ENCODE measurements around the gene FBXO36. TPM values are rescaled to one million over a fixed set of nuclear protein-coding genes. Genes with fewer than 3 reads are reported as not detected.
"Not testable (repeated sequence)": the region's sequence is repeated elsewhere in the genome, so short reads cannot be mapped to it uniquely, and the experiment has no call there.

The FBXO36 gene
- total RNA-seq, 1 donor from 2014 or later, result 0.77 TPM

DNA sequence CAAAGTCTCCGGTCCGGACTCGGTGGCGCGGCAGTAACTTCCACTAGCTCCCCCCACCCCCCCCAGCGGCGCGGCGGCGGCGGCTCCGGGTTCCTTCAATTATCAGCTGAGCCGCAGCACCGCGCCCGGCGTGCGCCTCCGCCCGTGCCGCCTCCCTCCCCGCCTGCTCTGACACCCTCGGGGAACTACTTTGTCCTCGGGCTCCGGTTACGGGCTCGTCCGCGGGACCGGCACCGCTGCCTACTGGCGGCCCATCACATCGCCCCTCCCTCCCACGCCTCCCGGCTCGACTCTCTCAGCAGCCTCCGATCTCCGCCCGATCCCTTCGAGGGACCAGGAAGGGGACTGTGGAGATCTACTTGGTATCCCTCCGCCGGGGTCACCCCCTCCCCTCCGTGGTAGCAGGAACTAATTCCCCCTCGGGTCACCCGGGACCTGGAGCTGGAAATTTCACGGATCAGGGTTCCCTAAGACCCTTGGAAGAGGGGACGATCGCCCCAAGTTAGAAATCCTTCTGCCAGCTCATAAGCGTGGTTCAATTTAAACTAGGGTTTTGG, 333 bp upstream of the FBXO36 start, which contains the start of gene TRIP12:
Gene TRIP12, minus strand, starts transcription at position 118 of the 557 bp plus-strand sequence. CDS start 41,930 bp downstream, outside the sequence.
- peaks cover 34% of the 10 kb centered on the region for H3K36me3 Mint-ChIP-seq (ENCODE audit: low read depth)
- H3K4me3 Mint-ChIP-seq, result peak within 1 kb of the TSS; percentile 100
- intact Hi-C loops (cut with micrococcal nuclease), result loop anchor here (1.0 to 10.0 kb wide), 4 partner anchors 12 to 493 kb away; partner anchors contain the start of gene SP100
- peak within 1 kb of the TSS; percentile 99 for H3K27ac Mint-ChIP-seq
- H3K4me1 Mint-ChIP-seq, result peaks cover 31% of the 10 kb centered on the region
- DNase-seq, result peak; percentile 96
- no peaks in the 10 kb centered on the region for H3K27me3 Mint-ChIP-seq
- H3K9me3 Mint-ChIP-seq, result no peaks in the 10 kb centered on the region

DNA sequence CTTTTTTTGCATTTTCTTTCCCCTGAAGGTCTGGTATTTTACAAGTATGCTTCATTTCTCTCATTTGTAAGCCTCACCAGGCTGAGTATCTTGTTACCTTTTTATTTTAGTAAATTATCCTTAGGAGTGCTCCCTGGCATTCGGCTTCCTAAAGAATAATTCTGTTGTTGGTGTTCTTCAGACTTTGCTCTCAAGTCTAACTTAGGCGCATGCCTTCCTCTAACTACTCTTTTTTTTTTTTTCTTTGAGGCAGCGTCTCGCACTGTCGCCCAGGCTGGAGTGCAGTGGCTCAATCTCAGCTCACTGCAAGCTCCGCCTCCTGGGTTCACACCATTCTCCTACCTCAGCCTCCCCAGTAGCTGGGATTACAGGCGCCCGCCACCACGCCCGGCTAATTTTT, 2.2 kb downstream of the FBXO36 start:
- intact Hi-C loops (cut with micrococcal nuclease), result loop anchor here (5.0 to 10.0 kb wide), 2 partner anchors 142 to 490 kb away; partner anchors contain the start of gene SP100
- DNase-seq, H3K9me3 Mint-ChIP-seq, H3K4me3 Mint-ChIP-seq, H3K27me3 Mint-ChIP-seq, H3K27ac Mint-ChIP-seq: not testable (repeated sequence)
- peaks cover 17% of the 10 kb centered on the region for H3K36me3 Mint-ChIP-seq (ENCODE audit: low read depth)
- H3K4me1 Mint-ChIP-seq, result peaks cover 32% of the 10 kb centered on the region

DNA sequence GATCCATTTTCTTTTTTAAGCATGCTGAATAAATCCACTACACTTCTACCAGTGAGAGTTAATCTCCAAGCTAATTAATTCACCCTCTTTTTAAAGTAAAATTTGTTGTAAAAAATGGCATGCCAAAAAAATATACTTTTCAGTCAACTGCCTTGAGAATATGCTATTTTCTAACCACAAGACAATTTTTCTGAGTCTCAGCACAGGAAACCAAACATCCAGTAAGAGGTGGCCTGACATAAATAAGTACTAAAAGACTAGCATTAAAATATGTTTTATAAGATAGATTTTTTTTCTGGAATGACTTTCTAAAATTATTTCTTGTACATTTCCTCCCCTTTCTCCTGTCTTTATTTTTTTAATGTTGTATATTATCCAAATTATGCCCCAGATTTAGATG, 2.9 kb downstream of the FBXO36 start:
- intact Hi-C loops (cut with micrococcal nuclease), result loop anchor here (10.0 kb wide), 1 partner anchor 490 kb away; the partner anchor contains the start of gene SP100
- no peak for DNase-seq
- peaks cover 26% of the 10 kb centered on the region for H3K4me1 Mint-ChIP-seq
- peaks cover 10% of the 10 kb centered on the region for H3K36me3 Mint-ChIP-seq (ENCODE audit: low read depth)
- no peak overlapping the region for H3K4me3 Mint-ChIP-seq
- H3K9me3 Mint-ChIP-seq, result no peaks in the 10 kb centered on the region
- no peak overlapping the region for H3K27ac Mint-ChIP-seq
- H3K27me3 Mint-ChIP-seq, result no peaks in the 10 kb centered on the region

DNA sequence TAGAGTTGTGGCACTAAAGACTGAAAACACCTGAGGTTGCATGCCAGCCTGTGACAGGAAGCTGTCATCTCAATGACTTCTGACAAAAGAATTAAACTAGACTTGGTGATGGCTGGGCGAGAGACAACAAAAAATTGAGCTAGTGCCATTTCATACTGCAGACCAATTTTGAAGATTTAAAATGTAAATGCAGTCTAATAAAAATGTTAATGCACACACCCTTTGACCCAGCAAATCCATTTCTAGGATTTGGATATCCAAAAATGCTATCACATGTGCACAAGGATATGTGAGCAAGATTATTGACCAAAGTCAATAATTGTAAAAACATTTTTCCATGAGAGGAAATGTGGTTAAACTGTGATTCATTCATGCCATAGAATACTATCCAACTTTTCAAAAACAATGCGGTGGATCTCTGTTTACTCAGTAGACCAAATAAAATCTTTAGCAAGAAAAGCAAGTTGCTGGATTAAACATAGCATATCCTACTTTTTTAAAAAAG, 5.6 kb downstream of the FBXO36 start:
- intact Hi-C loops (cut with micrococcal nuclease), result loop anchor here (10.0 kb wide), 1 partner anchor 487 kb away; the partner anchor contains the start of gene SP100
- H3K9me3 Mint-ChIP-seq, result no peaks in the 10 kb centered on the region
- no peak overlapping the region for H3K4me3 Mint-ChIP-seq
- no peak overlapping the region for H3K27ac Mint-ChIP-seq
- H3K36me3 Mint-ChIP-seq (ENCODE audit: low read depth), result no peaks in the 10 kb centered on the region
- H3K27me3 Mint-ChIP-seq, result no peaks in the 10 kb centered on the region
- DNase-seq, result no peak
- H3K4me1 Mint-ChIP-seq, result peaks cover 14% of the 10 kb centered on the region

DNA sequence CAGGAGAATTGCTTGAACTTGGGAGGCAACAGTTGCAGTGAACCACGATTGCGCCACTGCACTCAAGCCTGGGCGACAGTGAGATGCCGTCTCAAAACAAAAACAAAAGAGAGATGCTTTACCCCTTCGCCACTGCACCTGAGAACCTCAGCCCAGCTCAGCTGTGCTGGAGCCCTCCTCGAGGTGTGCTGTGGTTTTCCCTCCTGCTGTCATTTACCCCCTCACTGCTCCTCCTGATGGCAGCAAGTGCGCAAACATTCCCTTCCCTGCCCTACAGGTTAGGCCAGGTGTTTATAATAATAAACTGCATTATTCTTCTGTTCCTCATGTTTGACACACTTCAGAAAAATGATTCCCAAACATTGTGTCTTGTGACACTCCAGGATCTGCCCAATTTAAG, 8.4 kb downstream of the FBXO36 start:
- peaks cover 9% of the 10 kb centered on the region for H3K4me1 Mint-ChIP-seq
- no peaks in the 10 kb centered on the region for H3K9me3 Mint-ChIP-seq
- H3K36me3 Mint-ChIP-seq (ENCODE audit: low read depth), result no peaks in the 10 kb centered on the region
- intact Hi-C loops (cut with micrococcal nuclease), result no loop called here
- no peak overlapping the region for H3K27ac Mint-ChIP-seq
- no peak overlapping the region for H3K4me3 Mint-ChIP-seq
- H3K27me3 Mint-ChIP-seq, result no peaks in the 10 kb centered on the region
- DNase-seq, result no peak

DNA sequence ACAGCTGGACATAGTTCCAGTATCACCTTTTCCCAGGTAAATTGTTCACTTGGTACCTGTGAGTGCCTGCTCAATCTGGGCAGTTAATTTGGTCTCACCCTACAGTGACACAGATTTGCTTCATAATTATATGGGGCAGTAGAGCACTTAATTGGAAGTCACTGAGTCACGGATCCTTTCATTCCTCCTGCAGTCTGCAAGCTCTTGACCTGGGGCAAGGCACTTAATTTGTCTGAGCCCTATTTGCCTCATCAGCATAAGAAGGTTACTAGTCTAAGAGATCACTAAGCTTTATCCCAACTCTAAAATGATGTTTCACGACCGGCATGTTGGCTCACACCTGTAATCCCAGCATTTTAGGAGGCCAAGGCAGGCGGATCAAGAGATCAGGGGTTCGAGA, 8.9 kb downstream of the FBXO36 start:
- DNase-seq, result no peak
- Mint-ChIP-seq H3K36me3 (ENCODE audit: low read depth) (no peaks in the 10 kb centered on the region), H3K4me3 (no peak overlapping the region), H3K27me3 (no peaks in the 10 kb centered on the region), H3K9me3 (peaks cover 3% of the 10 kb centered on the region), H3K27ac (no peak overlapping the region), H3K4me1 (peaks cover 9% of the 10 kb centered on the region)
- intact Hi-C loops (cut with micrococcal nuclease), result no loop called here

DNA sequence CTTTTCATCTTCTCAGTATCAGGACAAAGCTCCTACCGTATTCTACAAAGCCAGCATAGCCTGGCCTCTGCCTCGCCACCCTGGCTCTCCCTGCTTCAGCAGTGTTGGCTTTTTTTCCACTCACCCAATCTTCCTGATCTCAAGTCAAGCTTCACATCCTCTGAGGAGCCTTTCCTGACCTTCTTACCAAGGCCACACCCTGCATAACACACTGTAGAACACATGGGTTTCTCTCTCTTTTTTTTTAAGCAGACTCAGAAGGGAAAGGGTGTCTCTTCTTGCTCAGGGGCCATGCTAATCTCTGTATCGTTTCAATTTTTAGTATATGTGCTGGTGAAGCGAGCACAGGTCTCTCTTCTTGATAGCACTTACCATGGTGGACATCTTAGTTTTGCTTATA, 15.2 kb downstream of the FBXO36 start:
- no peaks in the 10 kb centered on the region for H3K4me1 Mint-ChIP-seq
- H3K4me3 Mint-ChIP-seq, result no peak overlapping the region
- no peak overlapping the region for H3K27ac Mint-ChIP-seq
- intact Hi-C loops (cut with micrococcal nuclease), result no loop called here
- DNase-seq, result no peak
- no peaks in the 10 kb centered on the region for H3K36me3 Mint-ChIP-seq (ENCODE audit: low read depth)
- H3K9me3 Mint-ChIP-seq, result peaks cover 3% of the 10 kb centered on the region
- no peaks in the 10 kb centered on the region for H3K27me3 Mint-ChIP-seq

DNA sequence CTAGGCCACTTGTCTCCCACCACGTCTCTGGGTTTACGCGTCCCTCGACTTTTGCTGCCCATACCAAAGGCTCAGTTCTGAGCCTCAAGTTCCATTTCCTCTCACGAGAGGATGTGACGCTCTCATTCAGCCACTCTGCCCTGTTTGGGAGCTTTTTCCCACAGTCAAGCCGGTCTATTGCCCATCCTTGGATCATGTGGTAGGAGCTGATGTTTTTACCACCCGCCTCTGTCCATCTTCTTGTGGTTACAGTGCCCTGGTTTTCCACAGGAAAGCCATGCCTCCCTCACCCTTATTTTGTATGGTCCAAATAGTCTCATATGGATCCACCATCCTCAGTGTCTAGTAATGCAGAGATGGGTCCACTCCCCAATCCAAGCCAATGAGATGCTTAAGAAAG, 20.4 kb downstream of the FBXO36 start:
- peaks cover 10% of the 10 kb centered on the region for H3K4me1 Mint-ChIP-seq
- no peaks in the 10 kb centered on the region for H3K9me3 Mint-ChIP-seq
- no peaks in the 10 kb centered on the region for H3K27me3 Mint-ChIP-seq
- no peak overlapping the region for H3K4me3 Mint-ChIP-seq
- no peaks in the 10 kb centered on the region for H3K36me3 Mint-ChIP-seq (ENCODE audit: low read depth)
- intact Hi-C loops (cut with micrococcal nuclease), result no loop called here
- no peak for DNase-seq
- no peak overlapping the region for H3K27ac Mint-ChIP-seq

DNA sequence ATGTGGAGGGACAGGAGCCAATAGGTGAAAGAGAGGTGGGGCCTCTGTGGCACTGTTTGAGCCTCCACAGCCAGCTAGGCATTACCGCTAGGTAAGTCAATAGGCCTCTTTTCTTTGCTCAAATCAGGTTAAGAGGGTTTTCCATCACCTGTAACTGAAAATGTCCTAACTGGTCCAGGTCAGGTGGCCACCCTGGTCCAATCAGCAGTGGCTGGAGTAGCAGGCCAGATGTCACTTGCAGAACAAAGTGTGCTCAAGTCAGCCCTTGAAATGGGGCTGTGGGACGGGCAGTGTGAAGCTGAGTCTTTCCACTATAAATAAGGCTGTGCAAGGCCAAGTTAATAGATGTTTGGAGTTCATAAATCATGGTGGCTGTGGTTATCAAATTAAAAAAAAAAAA, 20.9 kb downstream of the FBXO36 start:
- intact Hi-C loops (cut with micrococcal nuclease), result no loop called here
- no peaks in the 10 kb centered on the region for H3K27me3 Mint-ChIP-seq
- peaks cover 12% of the 10 kb centered on the region for H3K4me1 Mint-ChIP-seq
- H3K4me3 Mint-ChIP-seq, result no peak overlapping the region
- H3K9me3 Mint-ChIP-seq, result no peaks in the 10 kb centered on the region
- no peak for DNase-seq
- H3K36me3 Mint-ChIP-seq (ENCODE audit: low read depth), result no peaks in the 10 kb centered on the region
- no peak overlapping the region for H3K27ac Mint-ChIP-seq

DNA sequence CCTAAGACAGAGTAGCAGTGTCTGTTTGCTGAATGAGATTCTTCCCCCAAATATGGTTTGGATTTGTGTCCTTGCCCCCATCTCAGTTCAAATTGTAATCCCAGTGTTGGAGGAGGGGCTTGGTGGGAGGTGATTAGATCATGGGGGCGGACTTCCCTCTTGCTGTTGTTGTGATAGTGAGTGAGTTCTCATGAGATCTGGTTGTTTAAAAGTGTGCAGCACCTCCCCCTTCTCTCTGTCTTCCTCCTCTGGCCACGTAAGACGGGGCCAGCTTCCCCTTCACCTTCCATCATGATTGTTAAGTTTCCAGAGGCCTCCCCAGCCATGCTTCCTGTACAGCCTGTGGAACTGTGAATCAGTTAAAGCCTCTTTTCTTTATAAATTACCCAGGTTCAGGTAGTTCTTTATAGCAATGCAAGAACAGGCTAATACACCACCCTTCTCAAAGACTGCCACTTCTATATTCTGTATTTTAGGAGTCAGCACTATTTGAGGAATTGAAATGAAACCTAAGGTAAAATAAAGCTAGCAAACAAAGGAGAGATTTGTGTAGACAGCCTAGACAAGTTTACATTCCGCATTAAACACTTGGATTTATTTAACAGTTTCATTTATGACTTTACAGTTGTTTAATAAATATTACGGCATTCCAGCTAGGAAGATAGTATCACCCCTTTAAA, 21.6 kb downstream of the FBXO36 start:
- Mint-ChIP-seq H3K27ac (no peak overlapping the region), H3K4me1 (peaks cover 12% of the 10 kb centered on the region), H3K9me3 (no peaks in the 10 kb centered on the region), H3K36me3 (ENCODE audit: low read depth) (no peaks in the 10 kb centered on the region), H3K4me3 (no peak overlapping the region), H3K27me3 (no peaks in the 10 kb centered on the region)
- intact Hi-C loops (cut with micrococcal nuclease), result no loop called here
- no peak for DNase-seq

DNA sequence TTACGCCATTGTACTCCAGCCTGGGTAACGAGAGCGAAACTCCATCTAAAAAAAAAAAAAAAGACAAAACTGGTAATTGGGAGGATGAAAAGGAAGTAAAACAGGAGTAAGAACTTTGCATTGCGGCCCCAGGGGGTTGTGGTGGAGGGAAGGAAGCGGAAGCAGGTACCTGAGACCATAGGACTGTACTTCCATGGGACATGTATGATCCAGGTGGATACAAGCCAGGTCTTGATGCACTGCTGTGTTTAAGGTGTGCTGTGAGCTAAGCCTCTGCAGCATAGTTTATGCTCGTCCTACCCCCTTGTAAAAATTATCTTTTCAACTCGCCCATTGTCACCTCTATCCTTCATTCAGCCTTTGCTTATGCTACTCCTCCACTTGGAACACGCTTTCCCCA, 23.7 kb downstream of the FBXO36 start:
- Mint-ChIP-seq H3K4me3 (no peak overlapping the region), H3K4me1 (peaks cover 12% of the 10 kb centered on the region), H3K9me3 (no peaks in the 10 kb centered on the region), H3K27me3 (no peaks in the 10 kb centered on the region), H3K36me3 (ENCODE audit: low read depth) (no peaks in the 10 kb centered on the region), H3K27ac (no peak overlapping the region)
- DNase-seq, result no peak
- intact Hi-C loops (cut with micrococcal nuclease), result no loop called here

DNA sequence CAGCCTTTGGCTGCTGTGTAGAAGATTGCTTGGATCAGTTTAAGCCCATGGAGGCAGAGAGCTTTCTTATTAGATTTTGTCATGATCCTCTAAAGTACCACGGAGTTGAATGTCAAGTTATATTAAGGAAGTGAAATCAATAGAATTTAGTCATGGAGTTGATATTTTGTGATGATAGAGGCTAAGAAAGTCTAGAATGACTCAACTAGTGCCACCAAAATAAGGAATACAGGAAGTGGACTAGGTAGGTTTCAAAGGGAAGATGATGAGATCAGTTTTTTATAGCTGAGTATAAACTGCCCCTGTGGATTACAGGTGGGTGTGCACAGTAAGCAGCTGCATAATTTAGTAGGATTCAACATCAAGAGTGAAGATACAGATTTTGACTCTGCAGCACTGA, 25.2 kb downstream of the FBXO36 start:
- intact Hi-C loops (cut with micrococcal nuclease), result no loop called here

DNA sequence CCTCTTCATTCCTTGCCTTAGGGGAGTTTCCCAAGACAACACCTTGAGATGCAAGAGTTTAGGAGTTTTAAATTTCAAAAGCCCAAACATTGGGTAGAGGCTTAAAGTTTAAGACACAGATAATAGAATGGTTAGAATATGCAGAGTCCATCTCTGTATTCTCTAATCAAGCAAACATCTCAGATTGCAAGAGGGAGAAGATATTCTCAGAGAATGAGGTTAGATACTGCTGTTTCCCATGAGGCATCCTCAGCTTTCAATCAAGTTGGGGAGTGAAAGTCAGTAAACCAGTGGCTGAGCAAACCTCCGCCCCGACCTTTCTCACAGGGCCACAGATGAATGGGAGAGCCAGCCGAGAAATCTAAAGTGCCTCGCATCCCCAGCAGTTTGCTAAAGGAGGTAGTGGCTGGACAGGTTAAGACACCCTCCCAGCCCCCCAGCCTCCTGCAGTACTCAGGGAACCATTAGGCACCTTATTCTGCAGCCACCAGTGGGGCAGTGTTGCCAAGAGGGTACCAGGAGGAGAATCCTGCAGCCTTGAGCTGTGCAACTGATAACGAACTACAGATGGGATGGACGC, 30.0 kb downstream of the FBXO36 start:
- no peak overlapping the region for H3K27ac Mint-ChIP-seq
- H3K4me3 Mint-ChIP-seq, result no peak overlapping the region
- peaks cover 4% of the 10 kb centered on the region for H3K4me1 Mint-ChIP-seq
- intact Hi-C loops (cut with micrococcal nuclease), result no loop called here
- H3K36me3 Mint-ChIP-seq (ENCODE audit: low read depth), result no peaks in the 10 kb centered on the region
- DNase-seq, result no peak
- H3K27me3 Mint-ChIP-seq, result no peaks in the 10 kb centered on the region
- no peaks in the 10 kb centered on the region for H3K9me3 Mint-ChIP-seq

More for the DNA sequence above, 25.2 kb downstream of the FBXO36 start:
- Mint-ChIP-seq H3K36me3 (ENCODE audit: low read depth) (no peaks in the 10 kb centered on the region), H3K27me3 (no peaks in the 10 kb centered on the region), H3K4me1 (peaks cover 12% of the 10 kb centered on the region), H3K4me3 (no peak overlapping the region), H3K27ac (no peak overlapping the region), H3K9me3 (no peaks in the 10 kb centered on the region)
- no peak for DNase-seq

DNA sequence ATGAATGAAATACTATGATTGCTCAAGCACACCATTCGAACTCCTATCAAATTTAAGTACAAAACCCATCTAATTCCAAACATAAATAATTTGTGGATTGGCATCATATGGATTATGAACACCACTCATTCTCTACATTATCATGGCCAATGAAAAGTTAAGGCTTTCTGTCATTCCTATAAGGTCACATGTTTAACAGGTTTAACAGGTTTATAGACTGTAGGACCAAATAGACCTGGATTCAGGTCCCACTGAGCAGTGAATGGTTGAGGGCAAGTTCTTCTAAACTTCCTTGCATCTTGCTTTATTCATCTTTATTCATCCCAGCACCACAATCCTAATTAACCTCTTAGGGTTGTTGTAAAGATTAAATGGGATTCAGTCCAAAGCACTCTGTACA, 33.4 kb downstream of the FBXO36 start:
- no peaks in the 10 kb centered on the region for H3K9me3 Mint-ChIP-seq
- intact Hi-C loops (cut with micrococcal nuclease), result no loop called here
- H3K4me1 Mint-ChIP-seq, result no peaks in the 10 kb centered on the region
- no peak overlapping the region for H3K27ac Mint-ChIP-seq
- DNase-seq, result no peak
- H3K36me3 Mint-ChIP-seq (ENCODE audit: low read depth), result no peaks in the 10 kb centered on the region
- no peak overlapping the region for H3K4me3 Mint-ChIP-seq
- no peaks in the 10 kb centered on the region for H3K27me3 Mint-ChIP-seq
